GM12878 (cell line): ENCODE results near the gene ATXN7L1. TPM values are rescaled to one million over a fixed set of nuclear protein-coding genes. Genes with fewer than 3 reads are reported as not detected.

Experiments used
- ATAC-seq: fragments of 200-7000 bp; cut with Tn5 transposase; 3 replicates; pipeline ENCODE4 v1.9.1; 2020; ENCODE audit warnings: mild to moderate bottlenecking, moderate library complexity
- BruUV-seq: library from RNA; stranded (reverse); fragments of 400-500 nt; replicated peaks from 2 replicates; lab custom pipeline; 2021; lab: Mats Ljungman, UMichigan
- CTCF ChIA-PET: fragments of 300-600 bp; sonication (Branson Sonifier 250); formaldehyde crosslinking; extraction: SDS; loops from one replicate; lab custom pipeline; 2021; ENCODE audit warnings: inconsistent platforms; lab: Yijun Ruan, JAX
- POLR2A ChIA-PET: fragments of 350-600 bp; formaldehyde crosslinking; extraction: SDS; loops from one replicate; lab custom pipeline; 2021; ENCODE audit warnings: inconsistent platforms; lab: Charles Lee
- RAD21 ChIA-PET: fragments of 300-600 bp; sonication (Branson Sonifier 250); formaldehyde crosslinking; loops from one replicate; lab custom pipeline; 2023; ENCODE audit warnings: antibody characterized with exemption; ENCODE audit not compliant: unreplicated experiment; lab: Charles Lee
- SMC1A ChIA-PET: fragments of 300-600 bp; sonication (Branson Sonifier 250); formaldehyde crosslinking; loops from one replicate; lab custom pipeline; 2023; ENCODE audit not compliant: unreplicated experiment, uncharacterized antibody; lab: Charles Lee
- DNase-seq: peaks from one replicate; pipeline ENCODE4 v3.0.0-alpha.2; 2011; ENCODE audit warnings: low read depth, low spot score
- FAIRE-seq: peaks from 3 replicates; lab custom pipeline; 2011; peaks lifted over from hg19 to GRCh38; lab: Jason Lieb, UNC
- H2AFZ ChIP-seq: 2 replicates; pipeline ENCODE4 v1.6.0; 2011; ENCODE audit warnings: low read depth, low read length, control low read depth; ENCODE audit not compliant: control insufficient read depth
- H3K27ac ChIP-seq: 2 replicates; pipeline ENCODE4 v1.5.1; 2011; ENCODE audit warnings: control low read depth; ENCODE audit not compliant: control insufficient read depth, insufficient read depth
- H3K27me3 ChIP-seq, 2 experiments: replicated peaks in 1 of 2; 2 replicates each; pipeline versions ENCODE4 v1.6.0 to v1.6.1; 2011; ENCODE audit warnings: low read length in 1 of 2; ENCODE audit not compliant: control insufficient read depth in 2 of 2, insufficient read depth in 2 of 2
- H3K36me3 ChIP-seq, 2 experiments: 2 replicates each; pipeline ENCODE4 v1.5.1; 2011; ENCODE audit warnings: low read length in 1 of 2; ENCODE audit not compliant: control insufficient read depth in 2 of 2, insufficient read depth in 2 of 2
- H3K4me1 ChIP-seq: 2 replicates; pipeline ENCODE4 v1.6.1; 2011; ENCODE audit warnings: mild to moderate bottlenecking, low read length, moderate library complexity, mixed read lengths; ENCODE audit not compliant: control insufficient read depth, insufficient read depth
- H3K4me2 ChIP-seq: 2 replicates; pipeline ENCODE4 v1.6.0; 2011; ENCODE audit warnings: control low read depth; ENCODE audit not compliant: control insufficient read depth, insufficient read depth
- H3K4me3 ChIP-seq: fragments of 200-600 bp; sonication (generic); 2 replicates; pipeline ENCODE4 v1.5.1; 2016
- H3K79me2 ChIP-seq: 2 replicates; pipeline ENCODE4 v1.6.0; 2011; ENCODE audit warnings: low read length; ENCODE audit not compliant: control insufficient read depth, insufficient read depth
- H3K9ac ChIP-seq: 2 replicates; pipeline ENCODE4 v1.8.0; 2011; ENCODE audit warnings: low read length, control low read depth, mixed read lengths; ENCODE audit not compliant: control insufficient read depth, insufficient read depth
- H3K9me3 ChIP-seq: replicated peaks from 3 replicates; pipeline ENCODE4 v1.5.1; 2011; ENCODE audit warnings: mild to moderate bottlenecking, low read length; ENCODE audit not compliant: control insufficient read depth, insufficient read depth
- H4K20me1 ChIP-seq: 2 replicates; pipeline ENCODE4 v1.6.0; 2011; ENCODE audit not compliant: control insufficient read depth, insufficient read depth
- CHD2 ChIP-seq: IDR thresholded peaks from 2 replicates; pipeline ENCODE4 v1.6.1; 2011; ENCODE audit warnings: low read depth, low read length, improper control_type of control experiment, borderline replicate concordance
- DPF2 ChIP-seq: fragments of 450-650 bp; IDR thresholded peaks from 2 replicates; pipeline ENCODE4 v1.6.1; 2017; ENCODE audit warnings: mild to moderate bottlenecking
- EED ChIP-seq: sonication (generic); IDR thresholded peaks from 2 replicates; pipeline ENCODE4 v1.6.1; 2016; ENCODE audit warnings: antibody characterized with exemption, low read depth
- HDGF ChIP-seq: fragments of 450-650 bp; IDR thresholded peaks from 2 replicates; pipeline ENCODE4 v1.6.1; 2016; ENCODE audit warnings: antibody characterized with exemption
- HSF1 ChIP-seq: fragments of 150-350 bp; IDR thresholded peaks from 2 replicates; pipeline ENCODE4 v1.6.1; 2014; ENCODE audit warnings: mild to moderate bottlenecking, low read depth, low read length
- KLF5 ChIP-seq: fragments of 450-650 bp; IDR thresholded peaks from 2 replicates; pipeline ENCODE4 v1.6.1; 2014; ENCODE audit warnings: mild to moderate bottlenecking; ENCODE audit not compliant: partially characterized antibody
- LARP7 ChIP-seq: fragments of 450-650 bp; IDR thresholded peaks from 2 replicates; pipeline ENCODE4 v1.6.1; 2017; ENCODE audit warnings: mild to moderate bottlenecking
- MTA3 ChIP-seq: IDR thresholded peaks from 2 replicates; pipeline ENCODE4 v1.6.1; 2012; ENCODE audit warnings: low read length, inconsistent platforms, borderline replicate concordance
- NFYA ChIP-seq: IDR thresholded peaks from 2 replicates; pipeline ENCODE4 v1.6.1; 2011; ENCODE audit warnings: low read depth, mild to moderate bottlenecking, low read length, improper control_type of control experiment, borderline replicate concordance
- NR2C1 ChIP-seq: fragments of 450-650 bp; IDR thresholded peaks from 2 replicates; pipeline ENCODE4 v1.6.1; 2017; ENCODE audit warnings: antibody characterized with exemption, mild to moderate bottlenecking, moderate library complexity
- POLR2A ChIP-seq: IDR thresholded peaks from 2 replicates; pipeline ENCODE4 v1.6.1; 2011; ENCODE audit warnings: low read depth, mild to moderate bottlenecking, low read length
- SUZ12 ChIP-seq: fragments of 200-600 bp; sonication (generic); IDR thresholded peaks from one replicate; pipeline ENCODE4 v1.6.1; 2018; ENCODE audit warnings: antibody characterized with exemption, mild to moderate bottlenecking; ENCODE audit not compliant: unreplicated experiment
- TBL1XR1 ChIP-seq: IDR thresholded peaks from 2 replicates; pipeline ENCODE4 v1.6.1; 2012; ENCODE audit warnings: low read depth, low read length, improper control_type of control experiment
- YY1 ChIP-seq: IDR thresholded peaks from 2 replicates; pipeline ENCODE4 v1.6.1; 2011; ENCODE audit warnings: low read depth, mild to moderate bottlenecking, low read length
- WGBS: methylation state at CpG from one replicate; pipeline ENCODE4 v1.1.6; 2016; ENCODE audit warnings: low lambda C conversion rate; ENCODE audit not compliant: insufficient replicate concordance, insufficient coverage; ENCODE audit errors: missing lambda C conversion rate; 5-methylcytosine and 5-hydroxymethylcytosine counted together
- in situ Hi-C: fragments of 300-500 bp; cut with MboI; formaldehyde crosslinking; loops from 9 replicates; pipeline ENCODE4 v1.14.3; 2018; ENCODE audit warnings: mixed read lengths
- intact Hi-C: fragments of 100-400 bp; cut with micrococcal nuclease; formaldehyde crosslinking; loops from one replicate; pipeline ENCODE4 v1.14.2; 2022; ENCODE audit not compliant: unreplicated experiment
- polyA plus RNA-seq, 11 experiments: library from polyadenylated mRNA; depleted of rRNA in 4 of 11; unstranded in 6 of 11; stranded (reverse) in 5 of 11; fragments of >200 nt; fragmentation: Nextera tagmentation in 4 of 11; fragmentation: Illumina TruSeq in 1 of 11; extraction: Ambion mirVana in 4 of 11; extraction: Trizol in 1 of 11; gene quantifications; 1 replicate in 1 of 11; 2 replicates in 10 of 11; pipeline versions ENCODE4 v1.2.1 to v1.2.3, GENCODE V29; 2011 to 2016; ENCODE audit warnings: inconsistent platforms in 2 of 11, missing spikeins in 2 of 11, low read depth in 1 of 11
- total RNA-seq, 4 experiments: library from RNA; depleted of rRNA in 3 of 4; stranded (reverse); fragments of >200 nt in 3 of 4; fragmentation: Illumina TruSeq in 1 of 4; extraction: Trizol in 1 of 4; gene quantifications; 2 replicates each; pipeline versions ENCODE4 v1.2.1 to v1.2.3, GENCODE V29; 2013 to 2021
- TF ChIP-seq, protein P1 (sequence below): IDR thresholded peaks from 2 replicates; pipeline ENCODE4 v1.6.1; 2012; ENCODE audit warnings: low read depth, low read length, improper control_type of control experiment
- TF ChIP-seq, protein P2 (sequence below): fragments of 450-650 bp; IDR thresholded peaks from 2 replicates; pipeline ENCODE4 v1.6.1; 2017; ENCODE audit warnings: mild to moderate bottlenecking

Gene ATXN7L1
- total and polyA plus RNA-seq, 10 of the 15 experiments (the other 5 are each of a cell fraction or from before 2014, with no cell fraction given) = 0.40 to 2.9 (median 1.2) TPM

DNA sequence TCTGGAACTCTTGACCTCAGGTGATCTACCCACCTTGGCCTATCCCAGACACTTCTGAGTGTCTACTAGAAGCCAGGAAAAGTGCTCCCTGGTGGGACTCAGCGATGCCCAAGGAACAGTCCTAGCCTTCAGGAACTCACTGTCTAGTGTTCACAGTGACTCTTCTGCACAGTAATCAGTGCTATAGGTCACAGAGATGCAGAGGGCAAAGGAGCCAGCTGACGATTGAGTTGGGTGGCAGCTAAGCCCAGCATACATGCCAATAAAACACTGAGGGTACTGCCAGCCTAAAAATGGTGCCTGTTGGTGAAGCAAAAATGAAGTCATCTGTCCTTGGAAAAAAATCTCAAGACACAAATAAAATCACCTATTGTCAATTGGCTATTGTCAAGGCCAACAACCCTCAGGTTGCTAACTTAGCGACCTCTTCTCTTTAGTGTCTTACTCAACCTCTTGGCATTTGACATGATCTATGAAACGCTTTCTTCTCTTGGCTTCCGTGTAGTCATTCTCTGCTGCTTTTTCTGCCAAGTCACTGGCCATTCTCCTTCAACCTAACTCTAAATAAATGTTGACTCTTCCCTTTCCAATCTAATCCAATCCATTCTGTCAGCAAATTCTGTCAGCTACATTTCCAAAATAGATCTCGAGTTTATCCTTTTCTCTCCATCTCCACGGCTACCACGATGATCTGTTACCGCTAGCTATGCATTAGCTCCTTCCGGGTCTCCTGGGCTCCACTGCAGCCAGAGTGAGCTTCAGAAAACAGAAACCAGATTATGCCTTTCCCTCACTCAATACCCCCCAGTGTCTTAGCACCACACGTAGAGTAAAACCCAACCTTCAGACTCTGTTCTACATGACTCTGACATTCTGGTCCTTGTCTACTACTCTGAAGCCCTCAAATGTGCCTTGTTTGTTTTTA, 99.2 kb downstream of the ATXN7L1 start (continued):
- no peak for TF ChIP-seq TBL1XR1

DNA sequence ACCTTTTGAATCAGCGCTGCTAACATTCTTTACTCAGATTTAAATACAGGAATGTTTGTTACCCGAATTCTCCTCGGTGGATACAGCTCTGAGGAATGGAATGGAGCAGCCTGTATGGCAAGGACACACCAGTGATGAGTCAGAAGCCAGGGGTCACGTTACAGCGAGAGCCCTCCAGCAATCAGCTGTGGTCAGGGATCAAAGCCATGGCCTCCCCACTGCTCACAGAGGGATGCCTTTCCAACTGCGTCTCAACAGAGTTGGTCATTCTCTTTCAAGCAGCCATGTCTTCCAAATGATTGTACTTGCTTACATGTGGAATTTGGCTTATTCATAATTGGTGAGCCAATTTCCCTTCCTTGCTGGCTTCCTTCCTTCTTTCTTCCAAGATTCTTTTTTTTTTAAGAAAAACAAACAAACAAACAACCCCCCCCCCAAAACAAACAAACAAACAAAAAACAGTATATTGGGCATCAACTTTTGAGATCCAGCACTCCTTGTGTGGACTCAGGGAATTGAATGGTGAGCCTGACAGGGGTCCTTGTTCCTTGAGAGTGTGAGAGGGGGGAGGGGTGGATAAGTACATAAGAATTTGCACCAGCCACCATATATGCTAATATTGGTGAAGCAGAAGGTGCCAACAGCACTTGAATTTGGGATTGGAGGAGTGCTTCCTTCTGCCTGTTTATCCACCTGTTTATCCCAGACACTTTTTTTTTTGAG, 100.2 kb downstream of the ATXN7L1 start:
- H3K79me2 ChIP-seq = no peaks in the 10 kb centered on the region
- H3K9ac ChIP-seq = no peak overlapping the region
- H2AFZ ChIP-seq = no peak overlapping the region
- no peak for ATAC-seq
- H3K9me3 ChIP-seq = no peaks in the 10 kb centered on the region
- BruUV-seq = no TSS peak
- ChIA-PET SMC1A (no interaction called here), POLR2A (no interaction called here), RAD21 (interaction anchor here (1.0 to 1.5 kb wide), 2 partner anchors 8 to 29 kb away, joined by 3 read pairs; no protein-coding TSS in a partner anchor), CTCF (interaction anchor here (1.1 kb wide), 1 partner anchor 30 kb away, joined by 3 read pairs; no protein-coding TSS in a partner anchor)
- FAIRE-seq = no peak
- H3K4me2 ChIP-seq = no peak overlapping the region
- no peak for DNase-seq
- no peaks in the 10 kb centered on the region for H3K4me1 ChIP-seq
- no peak overlapping the region for H3K27ac ChIP-seq
- WGBS = 42% methylated on average over 6 of the region's 6 CpGs
- TF ChIP-seq NFYA = no peak
- TF ChIP-seq HSF1 = no peak
- TF ChIP-seq HDGF = no peak
- no peak for TF ChIP-seq MTA3
- no peak for TF ChIP-seq YY1
- no peak for TF ChIP-seq CHD2
- TF ChIP-seq, protein P1, sequence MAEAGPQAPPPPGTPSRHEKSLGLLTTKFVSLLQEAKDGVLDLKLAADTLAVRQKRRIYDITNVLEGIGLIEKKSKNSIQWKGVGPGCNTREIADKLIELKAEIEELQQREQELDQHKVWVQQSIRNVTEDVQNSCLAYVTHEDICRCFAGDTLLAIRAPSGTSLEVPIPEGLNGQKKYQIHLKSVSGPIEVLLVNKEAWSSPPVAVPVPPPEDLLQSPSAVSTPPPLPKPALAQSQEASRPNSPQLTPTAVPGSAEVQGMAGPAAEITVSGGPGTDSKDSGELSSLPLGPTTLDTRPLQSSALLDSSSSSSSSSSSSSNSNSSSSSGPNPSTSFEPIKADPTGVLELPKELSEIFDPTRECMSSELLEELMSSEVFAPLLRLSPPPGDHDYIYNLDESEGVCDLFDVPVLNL = no peak
- no peak for TF ChIP-seq NR2C1
- TF ChIP-seq POLR2A = no peak
- TF ChIP-seq KLF5 = no peak
- TF ChIP-seq LARP7 = no peak
- TF ChIP-seq DPF2 = no peak
- no peak for TF ChIP-seq SUZ12
- no peak for TF ChIP-seq EED
- TF ChIP-seq, protein P2, sequence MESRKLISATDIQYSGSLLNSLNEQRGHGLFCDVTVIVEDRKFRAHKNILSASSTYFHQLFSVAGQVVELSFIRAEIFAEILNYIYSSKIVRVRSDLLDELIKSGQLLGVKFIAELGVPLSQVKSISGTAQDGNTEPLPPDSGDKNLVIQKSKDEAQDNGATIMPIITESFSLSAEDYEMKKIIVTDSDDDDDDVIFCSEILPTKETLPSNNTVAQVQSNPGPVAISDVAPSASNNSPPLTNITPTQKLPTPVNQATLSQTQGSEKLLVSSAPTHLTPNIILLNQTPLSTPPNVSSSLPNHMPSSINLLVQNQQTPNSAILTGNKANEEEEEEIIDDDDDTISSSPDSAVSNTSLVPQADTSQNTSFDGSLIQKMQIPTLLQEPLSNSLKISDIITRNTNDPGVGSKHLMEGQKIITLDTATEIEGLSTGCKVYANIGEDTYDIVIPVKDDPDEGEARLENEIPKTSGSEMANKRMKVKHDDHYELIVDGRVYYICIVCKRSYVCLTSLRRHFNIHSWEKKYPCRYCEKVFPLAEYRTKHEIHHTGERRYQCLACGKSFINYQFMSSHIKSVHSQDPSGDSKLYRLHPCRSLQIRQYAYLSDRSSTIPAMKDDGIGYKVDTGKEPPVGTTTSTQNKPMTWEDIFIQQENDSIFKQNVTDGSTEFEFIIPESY = no peak
- intact Hi-C loops (no loop called here), in situ Hi-C loops (no loop called here)
- H3K36me3 ChIP-seq = no peaks in the 10 kb centered on the region
- no peak overlapping the region for H3K4me3 ChIP-seq
- H3K27me3 ChIP-seq = peaks cover 0 to 4% of the 10 kb centered on the region in 2 experiments; a peak in 1 of 4 replicates
- no peaks in the 10 kb centered on the region for H4K20me1 ChIP-seq
